Measurements from ENCODE around the gene EGFL6. TPM values are rescaled to one million over a fixed set of nuclear protein-coding genes. Genes with fewer than 3 reads are reported as not detected.

EGFL6 gene
- total RNA-seq, 6 donors from 2014 or later = 2.1 to 9.9 (median 6.8) TPM

DNA sequence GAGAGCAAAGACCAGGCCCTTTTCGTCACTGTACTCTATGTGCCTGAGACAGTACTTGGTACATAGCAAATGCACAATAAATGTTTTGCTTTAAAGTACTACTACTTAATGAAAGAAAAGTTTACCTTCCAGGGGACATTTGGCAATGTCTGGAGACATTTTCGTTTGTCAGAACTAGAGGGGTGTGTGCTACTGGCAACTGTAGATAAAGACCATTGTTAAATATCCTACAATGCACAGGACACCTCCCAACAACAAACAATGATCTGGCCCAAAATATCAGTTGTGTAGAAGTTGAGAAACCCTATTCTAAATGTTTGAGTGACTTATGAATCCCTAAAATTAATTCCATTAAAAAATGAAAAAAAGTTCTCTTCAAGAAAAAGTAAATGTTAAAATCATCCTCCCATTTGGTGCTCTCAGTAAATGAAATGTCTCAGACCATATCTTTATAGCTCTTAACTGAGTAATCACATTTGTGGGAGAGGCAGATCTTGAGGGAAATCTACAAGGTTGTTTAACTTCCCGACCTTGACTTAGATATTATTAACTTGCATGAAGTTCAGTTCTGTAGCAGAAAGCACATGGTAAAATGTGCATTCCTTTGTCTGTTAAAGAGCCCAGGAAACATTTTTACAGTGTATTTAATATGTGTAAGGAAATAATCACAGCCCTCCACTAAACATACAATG, 18.5 kb downstream of the EGFL6 start:
- H3K27ac ChIP-seq = no peak overlapping the region
- H3K36me3 ChIP-seq = no peaks in the 10 kb centered on the region
- ATAC-seq (ENCODE audit: low FRiP score in 2 of 2) (no peak), DNase-seq (no peak)
- no peaks in the 10 kb centered on the region for H3K27me3 ChIP-seq
- H3K4me3 ChIP-seq = no peak overlapping the region
- H3K9me3 ChIP-seq = no peaks in the 10 kb centered on the region
- 56 to 58% methylated on average over 3 of the region's 3 CpGs for WGBS, 2 donors
- no peak for TF ChIP-seq POLR2AphosphoS5 (IDR thresholded peaks at IDR 0.05)
- TF ChIP-seq, protein P1, sequence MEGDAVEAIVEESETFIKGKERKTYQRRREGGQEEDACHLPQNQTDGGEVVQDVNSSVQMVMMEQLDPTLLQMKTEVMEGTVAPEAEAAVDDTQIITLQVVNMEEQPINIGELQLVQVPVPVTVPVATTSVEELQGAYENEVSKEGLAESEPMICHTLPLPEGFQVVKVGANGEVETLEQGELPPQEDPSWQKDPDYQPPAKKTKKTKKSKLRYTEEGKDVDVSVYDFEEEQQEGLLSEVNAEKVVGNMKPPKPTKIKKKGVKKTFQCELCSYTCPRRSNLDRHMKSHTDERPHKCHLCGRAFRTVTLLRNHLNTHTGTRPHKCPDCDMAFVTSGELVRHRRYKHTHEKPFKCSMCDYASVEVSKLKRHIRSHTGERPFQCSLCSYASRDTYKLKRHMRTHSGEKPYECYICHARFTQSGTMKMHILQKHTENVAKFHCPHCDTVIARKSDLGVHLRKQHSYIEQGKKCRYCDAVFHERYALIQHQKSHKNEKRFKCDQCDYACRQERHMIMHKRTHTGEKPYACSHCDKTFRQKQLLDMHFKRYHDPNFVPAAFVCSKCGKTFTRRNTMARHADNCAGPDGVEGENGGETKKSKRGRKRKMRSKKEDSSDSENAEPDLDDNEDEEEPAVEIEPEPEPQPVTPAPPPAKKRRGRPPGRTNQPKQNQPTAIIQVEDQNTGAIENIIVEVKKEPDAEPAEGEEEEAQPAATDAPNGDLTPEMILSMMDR (IDR thresholded peaks at IDR 0.05) = no peak
- TF ChIP-seq POLR2A (IDR thresholded peaks at IDR 0.05) = no peak
- no peak for TF ChIP-seq EP300 (IDR thresholded peaks at IDR 0.05)
- no peaks in the 10 kb centered on the region for H3K4me1 ChIP-seq

DNA sequence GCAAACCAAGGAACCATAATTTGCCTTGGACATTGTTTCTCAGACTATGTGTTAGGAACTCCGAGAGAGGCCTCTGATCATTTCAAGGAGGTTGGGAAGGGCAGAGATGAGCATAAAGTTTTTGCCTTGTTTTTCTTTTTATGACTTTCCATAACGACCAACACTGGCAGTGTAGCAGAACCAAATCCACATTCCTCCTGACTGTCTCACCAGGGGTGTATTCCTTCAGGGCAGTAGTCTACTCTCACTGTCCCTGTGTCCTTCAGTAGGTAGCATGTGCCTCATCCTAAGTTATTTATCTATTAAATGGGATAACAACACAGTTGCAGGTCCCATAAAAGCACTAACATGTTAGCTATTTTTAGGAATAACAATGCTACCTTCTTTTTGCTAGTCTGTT, 20.8 kb downstream of the EGFL6 start:
- Histone ChIP-seq H3K9me3 (no peaks in the 10 kb centered on the region), H3K36me3 (no peaks in the 10 kb centered on the region), H3K27ac (no peak overlapping the region), H3K4me3 (no peak overlapping the region), H3K4me1 (no peaks in the 10 kb centered on the region), H3K27me3 (no peaks in the 10 kb centered on the region)
- no peak for TF ChIP-seq EP300 (IDR thresholded peaks at IDR 0.05)
- TF ChIP-seq, protein P1 (IDR thresholded peaks at IDR 0.05) = no peak
- TF ChIP-seq POLR2A (IDR thresholded peaks at IDR 0.05) = no peak
- TF ChIP-seq POLR2AphosphoS5 (IDR thresholded peaks at IDR 0.05) = no peak
- ATAC-seq (ENCODE audit: low FRiP score in 2 of 2) (no peak), DNase-seq (no peak)
- WGBS, 2 donors = 72 to 78% methylated on average over 2 of the region's 2 CpGs

DNA sequence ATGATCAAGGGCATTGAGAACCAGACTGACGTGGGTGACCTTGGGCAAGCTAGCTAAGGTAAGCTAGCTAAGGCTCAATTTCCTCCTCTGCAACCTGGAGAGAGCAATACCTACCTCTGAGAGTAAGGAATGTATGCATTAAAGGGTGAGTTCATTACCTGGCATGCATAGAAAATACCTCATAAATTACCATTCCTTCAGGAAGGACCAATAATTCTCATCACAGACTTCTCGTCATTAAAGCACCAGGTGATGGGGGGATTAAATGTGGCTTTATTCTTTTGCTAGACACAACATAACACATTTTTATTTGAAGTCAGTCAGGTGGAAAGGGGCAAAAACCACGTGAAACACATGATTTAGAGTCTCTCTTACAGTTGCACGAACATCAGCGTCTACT, 21.5 kb downstream of the EGFL6 start:
- Histone ChIP-seq H3K4me3 (no peak overlapping the region), H3K27ac (no peak overlapping the region), H3K27me3 (no peaks in the 10 kb centered on the region), H3K9me3 (no peaks in the 10 kb centered on the region), H3K36me3 (no peaks in the 10 kb centered on the region), H3K4me1 (no peaks in the 10 kb centered on the region)
- no peak for ATAC-seq (ENCODE audit: low FRiP score in 2 of 2)
- DNase-seq = no peak
- TF ChIP-seq, protein P1 (IDR thresholded peaks at IDR 0.05) = no peak
- TF ChIP-seq POLR2AphosphoS5 (IDR thresholded peaks at IDR 0.05) = no peak
- no peak for TF ChIP-seq POLR2A (IDR thresholded peaks at IDR 0.05)
- no peak for TF ChIP-seq EP300 (IDR thresholded peaks at IDR 0.05)
- whole genome bisulfite sequencing, 2 donors = 63 to 72% methylated on average over 5 of the region's 5 CpGs

DNA sequence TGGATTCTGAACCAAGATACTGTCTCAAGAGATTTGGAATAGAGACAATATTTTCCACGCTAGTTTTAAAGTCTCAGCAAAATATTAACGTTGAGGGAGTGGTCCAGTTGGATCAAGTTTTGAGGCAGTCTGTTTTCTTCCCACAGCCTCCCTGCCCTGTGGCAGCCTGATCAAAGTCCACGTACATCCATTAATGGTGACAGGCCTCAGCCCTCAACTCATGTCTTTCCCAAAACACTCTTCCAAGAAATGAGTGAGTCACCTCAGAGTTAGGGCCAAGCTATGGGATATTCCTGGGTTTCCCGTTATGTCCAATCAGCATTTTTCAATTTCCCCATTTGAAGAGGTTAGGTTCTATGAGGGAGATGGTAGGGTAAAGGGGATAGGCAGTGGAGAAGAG, 28.5 kb downstream of the EGFL6 start:
- no peaks in the 10 kb centered on the region for H3K4me1 ChIP-seq
- no peaks in the 10 kb centered on the region for H3K27me3 ChIP-seq
- H3K36me3 ChIP-seq = no peaks in the 10 kb centered on the region
- WGBS, 2 donors = 64 to 82% methylated on average over 4 of the region's 4 CpGs
- H3K9me3 ChIP-seq = no peaks in the 10 kb centered on the region
- no peak overlapping the region for H3K4me3 ChIP-seq
- no peak for ATAC-seq (ENCODE audit: low FRiP score in 2 of 2)
- no peak for DNase-seq
- TF ChIP-seq POLR2A (IDR thresholded peaks at IDR 0.05) (no peak), EP300 (IDR thresholded peaks at IDR 0.05) (peak in 1 of 4 donors; percentile 14), POLR2AphosphoS5 (IDR thresholded peaks at IDR 0.05) (peak in 1 of 2 donors; percentile 34)
- TF ChIP-seq, protein P1 (IDR thresholded peaks at IDR 0.05) = no peak
- H3K27ac ChIP-seq = no peak overlapping the region

DNA sequence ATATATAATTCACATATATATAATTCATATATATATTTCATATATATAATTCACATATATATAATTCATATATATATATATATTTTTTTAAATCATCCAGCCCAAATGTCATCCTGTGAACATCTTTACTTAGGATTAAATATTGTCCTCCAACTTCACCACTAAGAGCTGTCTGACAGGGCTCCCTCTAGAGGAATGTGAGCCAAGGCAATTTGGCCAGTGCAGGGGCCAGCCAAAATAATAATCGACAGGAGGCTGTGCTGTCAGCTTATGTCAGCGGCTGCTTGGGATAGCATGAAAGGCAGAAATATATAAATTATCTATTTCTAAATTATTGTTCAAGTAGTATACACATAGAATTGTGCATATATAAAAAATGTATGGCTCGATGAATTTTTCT, 29.5 kb downstream of the EGFL6 start:
- H3K4me1 ChIP-seq = no peaks in the 10 kb centered on the region
- ATAC-seq (ENCODE audit: low FRiP score in 2 of 2) (no peak), DNase-seq (no peak)
- no peaks in the 10 kb centered on the region for H3K27me3 ChIP-seq
- 66 to 69% methylated on average over 3 of the region's 3 CpGs for WGBS, 2 donors
- H3K27ac ChIP-seq = no peak overlapping the region
- no peaks in the 10 kb centered on the region for H3K9me3 ChIP-seq
- H3K4me3 ChIP-seq = no peak overlapping the region
- no peaks in the 10 kb centered on the region for H3K36me3 ChIP-seq
- TF ChIP-seq EP300 (IDR thresholded peaks at IDR 0.05) (no peak), POLR2A (IDR thresholded peaks at IDR 0.05) (no peak), POLR2AphosphoS5 (IDR thresholded peaks at IDR 0.05) (no peak)
- TF ChIP-seq, protein P1 (IDR thresholded peaks at IDR 0.05) = no peak

All from upper lobe of left lung (tissue), 6 donors.